HepG2 (cell line): Measurements from ENCODE around the gene NFE2L2. TPM values are rescaled to one million over a fixed set of nuclear protein-coding genes. Genes with fewer than 3 reads are reported as not detected.
A peak's percentile ranks its signal among the peaks of the same experiment; 100 is the strongest.

ENCODE experiments used
- ATAC-seq: fragments of 200-7000 bp; cut with Tn5 transposase; 3 replicates; pipeline ENCODE4 v1.9.1; 2020; ENCODE audit warnings: mild to moderate bottlenecking, moderate library complexity
- BruUV-seq: library from RNA; stranded (reverse); fragments of 400-500 nt; replicated peaks from 2 replicates; lab custom pipeline; 2021; lab: Mats Ljungman, UMichigan
- CTCF ChIA-PET: fragments of 300-600 bp; formaldehyde crosslinking; extraction: SDS; loops from one replicate; lab custom pipeline; 2021; ENCODE audit warnings: low total read pairs, inconsistent platforms, low intra/inter-chr PET ratio; lab: Yijun Ruan, JAX
- POLR2A ChIA-PET: fragments of 350-600 bp; sonication (Branson Sonifier 250); formaldehyde crosslinking; loops from one replicate; lab custom pipeline; 2020; ENCODE audit warnings: antibody characterized with exemption, inconsistent platforms; lab: Yijun Ruan, JAX
- DNase-seq: peaks from one replicate; pipeline ENCODE4 v3.0.0-alpha.2; 2015; ENCODE audit warnings: low spot score
- FAIRE-seq: peaks from 3 replicates; lab custom pipeline; 2011; peaks lifted over from hg19 to GRCh38; lab: Jason Lieb, UNC
- H2AFZ ChIP-seq: one replicate; pipeline ENCODE4 v1.6.1; 2011; ENCODE audit warnings: low read length, inconsistent platforms
- H3K27ac ChIP-seq: fragments of 300-600 bp; 3 replicates; pipeline ENCODE4 v1.8.0; 2011; ENCODE audit warnings: mixed run types, mild to moderate bottlenecking, mixed read lengths, low read length, inconsistent platforms; ENCODE audit not compliant: insufficient read depth; ENCODE audit errors: extremely low read length
- H3K27me3 ChIP-seq, 2 experiments: fragments of 200-600 bp in 1 of 2; 2 replicates in 1 of 2; 3 replicates in 1 of 2; pipeline versions ENCODE4 v1.6.0 to v1.8.0; 2011; ENCODE audit warnings: low read length in 2 of 2, mild to moderate bottlenecking in 2 of 2, moderate library complexity in 2 of 2, inconsistent platforms in 1 of 2; ENCODE audit not compliant: insufficient read depth in 2 of 2, control insufficient read depth in 1 of 2
- H3K36me3 ChIP-seq, 2 experiments: fragments of 200-600 bp in 1 of 2; replicated peaks in 1 of 2; 2 replicates in 1 of 2; 3 replicates in 1 of 2; pipeline versions ENCODE4 v1.5.1 to v1.8.0; 2011; ENCODE audit warnings: low read length in 2 of 2, inconsistent platforms in 1 of 2; ENCODE audit not compliant: insufficient read depth in 2 of 2, control insufficient read depth in 1 of 2
- H3K4me1 ChIP-seq: 2 replicates; pipeline ENCODE4 v1.5.1; 2012; ENCODE audit warnings: low read length, inconsistent platforms; ENCODE audit not compliant: insufficient read depth
- H3K4me2 ChIP-seq: 2 replicates; pipeline ENCODE4 v1.6.0; 2011; ENCODE audit warnings: low read depth, low read length, inconsistent platforms
- H3K4me3 ChIP-seq, 3 experiments: fragments of 200-600 bp in 1 of 3; sonication (generic), shearing (Covaris generic) in 1 of 3; replicated peaks in 1 of 3; 2 replicates each; pipeline ENCODE4 v1.5.1; 2011 to 2016; ENCODE audit warnings: low read length in 3 of 3, inconsistent platforms in 2 of 3, low read depth in 2 of 3, mild to moderate bottlenecking in 2 of 3, control low read depth in 1 of 3, mixed read lengths in 1 of 3; ENCODE audit not compliant: insufficient read depth in 1 of 3
- H3K79me2 ChIP-seq: one replicate; pipeline ENCODE4 v1.6.1; 2011; ENCODE audit warnings: low read length, inconsistent platforms; ENCODE audit not compliant: insufficient read depth
- H3K9ac ChIP-seq: 2 replicates; pipeline ENCODE4 v1.6.0; 2011; ENCODE audit warnings: mild to moderate bottlenecking, low read depth, low read length, inconsistent platforms; ENCODE audit not compliant: insufficient read depth
- H3K9me3 ChIP-seq: 2 replicates; pipeline ENCODE4 v1.5.1; 2012; ENCODE audit warnings: mild to moderate bottlenecking, low read length
- H4K20me1 ChIP-seq: 2 replicates; pipeline ENCODE4 v1.6.0; 2011; ENCODE audit warnings: inconsistent platforms, mild to moderate bottlenecking, low read length, moderate library complexity; ENCODE audit not compliant: insufficient read depth
- ARID2 ChIP-seq: sonication (generic); formaldehyde crosslinking; IDR thresholded peaks from 2 replicates; pipeline ENCODE4 v1.8.1; 2022; ENCODE audit warnings: mild to moderate bottlenecking, missing genetic modification reagents, borderline replicate concordance
- HOXA5 ChIP-seq: sonication (generic); formaldehyde crosslinking; IDR thresholded peaks from 2 replicates; pipeline ENCODE4 v1.4.0; 2020; ENCODE audit warnings: missing genetic modification reagents
- RBM22 ChIP-seq: fragments of 200-400 bp; formaldehyde crosslinking; optimal IDR thresholded peaks from 2 replicates; pipeline ENCODE3; 2017; ENCODE audit warnings: mild to moderate bottlenecking, low read length, moderate library complexity
- SP5 ChIP-seq: IDR thresholded peaks from 2 replicates; pipeline ENCODE4 v1.6.1; 2016; ENCODE audit warnings: low read depth, borderline replicate concordance
- ZNF552 ChIP-seq: sonication (generic); formaldehyde crosslinking; IDR thresholded peaks from 2 replicates; pipeline ENCODE4 v1.9.0; 2022; ENCODE audit warnings: missing genetic modification reagents, mild to moderate bottlenecking, borderline replicate concordance
- WGBS: methylation state at CpG from one replicate; pipeline ENCODE4 v1.1.6; 2017; ENCODE audit warnings: low lambda C conversion rate; 5-methylcytosine and 5-hydroxymethylcytosine counted together
- in situ Hi-C: cut with HindIII; loops from 2 replicates; pipeline ENCODE4 v1.10.0; 2017; ENCODE audit warnings: low pct_unique_long_range_greater_than_20kb; ENCODE audit not compliant: extremely low pct_ligation_motif_present
- intact Hi-C: fragments of 100-400 bp; cut with micrococcal nuclease; formaldehyde crosslinking; loops from one replicate; pipeline ENCODE4 v1.10.0; 2022; ENCODE audit not compliant: unreplicated experiment
- polyA plus RNA-seq, 8 experiments: library from polyadenylated mRNA; depleted of rRNA in 3 of 8; stranded (reverse) in 7 of 8; unstranded in 1 of 8; fragments of >200 nt; fragmentation: Illumina TruSeq in 4 of 8; extraction: Trizol in 4 of 8; gene quantifications; 2 replicates each; pipeline versions ENCODE4 v1.2.1 to v1.2.3, GENCODE V29; 2011 to 2016; ENCODE audit warnings: low read depth in 4 of 8, missing spikeins in 1 of 8, mixed read lengths in 1 of 8; ENCODE audit not compliant: insufficient read depth in 1 of 8
- total RNA-seq, 5 experiments: library from RNA; depleted of rRNA; stranded (reverse); fragments of >200 nt; fragmentation: Illumina TruSeq; extraction: Trizol; gene quantifications; 2 replicates each; pipeline ENCODE4 v1.2.3, GENCODE V29; 2016; ENCODE audit warnings: low read depth in 1 of 5

Gene NFE2L2
- total and polyA plus RNA-seq, 2 of the 13 experiments (the other 11 are each of a cell fraction or from before 2014, with no cell fraction given) = 84.6 to 215 TPM

DNA sequence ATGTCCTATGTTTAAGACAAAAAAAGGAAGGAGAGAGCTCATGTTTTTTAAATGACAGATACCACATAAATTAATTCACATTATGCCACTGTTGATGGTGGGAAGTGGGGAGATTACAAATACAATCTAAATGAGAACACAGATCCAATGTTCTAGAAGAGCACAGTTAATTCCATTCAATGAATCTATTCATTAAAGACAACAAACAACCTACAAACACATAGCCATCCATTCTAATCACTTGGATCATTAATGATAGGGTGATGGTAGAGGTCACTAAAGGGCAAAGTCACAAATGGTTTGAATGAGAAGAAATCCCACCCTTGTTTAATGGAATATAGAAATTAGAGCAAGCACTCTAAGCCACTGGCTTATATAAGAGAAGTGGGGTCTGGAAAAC lies 30.3 kb downstream of the NFE2L2 start:
- ChIA-PET POLR2A (interaction anchor here (1.6 to 2.5 kb wide), 2 partner anchors 22 to 31 kb away, joined by 4 to 12 read pairs; partner anchors contain the start of genes HNRNPA3 and NFE2L2), CTCF (no interaction called here)
- no peaks in the 10 kb centered on the region for H3K9me3 ChIP-seq
- peaks cover 72% of the 10 kb centered on the region for H4K20me1 ChIP-seq
- DNase-seq = no peak
- in situ Hi-C loops = no loop called here
- H3K36me3 ChIP-seq = peaks cover 35 to 76% of the 10 kb centered on the region in 2 experiments
- H2AFZ ChIP-seq = no peak overlapping the region
- no peak for ATAC-seq
- H3K27me3 ChIP-seq = no peaks in the 10 kb centered on the region
- no peak overlapping the region for H3K4me3 ChIP-seq
- FAIRE-seq = no peak
- H3K4me2 ChIP-seq = no peak overlapping the region
- no peak overlapping the region for H3K9ac ChIP-seq
- H3K79me2 ChIP-seq = peaks cover 85% of the 10 kb centered on the region
- peaks cover 72% of the 10 kb centered on the region for H3K4me1 ChIP-seq
- no TSS peak for BruUV-seq
- no peak overlapping the region for H3K27ac ChIP-seq
- intact Hi-C loops = no loop called here
- no peak for TF ChIP-seq ZNF552 (CRISPR knock-in tag)
- TF ChIP-seq SP5 (CRISPR knock-in tag) = no peak

GRCh38 chr2:177232098-177232704 lies 32.3 kb downstream of the NFE2L2 start:
- no peak overlapping the region for H3K27ac ChIP-seq
- H3K4me3 ChIP-seq = no peak overlapping the region
- TF ChIP-seq HOXA5 = no peak
- TF ChIP-seq RBM22 = peak; percentile 98
- no peak for TF ChIP-seq ARID2 (CRISPR knock-in tag)
- 94% methylated on average over 8 of the region's 8 CpGs for WGBS
- in situ Hi-C loops = no loop called here
- peaks cover 54% of the 10 kb centered on the region for H3K4me1 ChIP-seq
- peaks cover 37 to 75% of the 10 kb centered on the region in 2 experiments for H3K36me3 ChIP-seq
- no peaks in the 10 kb centered on the region for H3K27me3 ChIP-seq
- no TSS peak for BruUV-seq
- CTCF ChIA-PET = no interaction called here
- H3K9ac ChIP-seq = no peak overlapping the region
- no peak for FAIRE-seq
- H3K9me3 ChIP-seq = no peaks in the 10 kb centered on the region
- H3K4me2 ChIP-seq = no peak overlapping the region
- H4K20me1 ChIP-seq = peaks cover 58% of the 10 kb centered on the region
- ATAC-seq = no peak
- POLR2A ChIA-PET = interaction anchor here (1.0 to 2.5 kb wide), 5 partner anchors 8 to 33 kb away, joined by 3 to 12 read pairs (median 4); partner anchors contain the start of gene HNRNPA3
- intact Hi-C loops = no loop called here
- no peak for DNase-seq
- no peak overlapping the region for H2AFZ ChIP-seq
- peaks cover 65% of the 10 kb centered on the region for H3K79me2 ChIP-seq
